NB4 (cell line): Measurements from ENCODE around the gene KIF21A.

Experiments used
- MYC ChIP-seq: IDR thresholded peaks from 2 replicates; pipeline ENCODE4 v1.6.1; 2011; ENCODE audit warnings: low read depth, low read length
- POLR2A ChIP-seq: IDR thresholded peaks from 2 replicates; pipeline ENCODE4 v1.6.1; 2011; ENCODE audit warnings: mild to moderate bottlenecking; ENCODE audit not compliant: insufficient read length; ENCODE audit errors: extremely low read depth
- TF ChIP-seq, protein P1 (sequence below): IDR thresholded peaks from 2 replicates; pipeline ENCODE4 v1.6.1; 2011; ENCODE audit warnings: low read depth, low read length
- TF ChIP-seq, protein P2 (sequence below): IDR thresholded peaks from one replicate; pipeline ENCODE4 v1.5.1; 2012; ENCODE audit warnings: low read depth, low read length

GRCh38 chr12:39386335-39386734 is 56.6 kb downstream of the KIF21A start:
- TF ChIP-seq, protein P1, sequence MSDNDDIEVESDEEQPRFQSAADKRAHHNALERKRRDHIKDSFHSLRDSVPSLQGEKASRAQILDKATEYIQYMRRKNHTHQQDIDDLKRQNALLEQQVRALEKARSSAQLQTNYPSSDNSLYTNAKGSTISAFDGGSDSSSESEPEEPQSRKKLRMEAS, result no peak
- TF ChIP-seq, protein P2, sequence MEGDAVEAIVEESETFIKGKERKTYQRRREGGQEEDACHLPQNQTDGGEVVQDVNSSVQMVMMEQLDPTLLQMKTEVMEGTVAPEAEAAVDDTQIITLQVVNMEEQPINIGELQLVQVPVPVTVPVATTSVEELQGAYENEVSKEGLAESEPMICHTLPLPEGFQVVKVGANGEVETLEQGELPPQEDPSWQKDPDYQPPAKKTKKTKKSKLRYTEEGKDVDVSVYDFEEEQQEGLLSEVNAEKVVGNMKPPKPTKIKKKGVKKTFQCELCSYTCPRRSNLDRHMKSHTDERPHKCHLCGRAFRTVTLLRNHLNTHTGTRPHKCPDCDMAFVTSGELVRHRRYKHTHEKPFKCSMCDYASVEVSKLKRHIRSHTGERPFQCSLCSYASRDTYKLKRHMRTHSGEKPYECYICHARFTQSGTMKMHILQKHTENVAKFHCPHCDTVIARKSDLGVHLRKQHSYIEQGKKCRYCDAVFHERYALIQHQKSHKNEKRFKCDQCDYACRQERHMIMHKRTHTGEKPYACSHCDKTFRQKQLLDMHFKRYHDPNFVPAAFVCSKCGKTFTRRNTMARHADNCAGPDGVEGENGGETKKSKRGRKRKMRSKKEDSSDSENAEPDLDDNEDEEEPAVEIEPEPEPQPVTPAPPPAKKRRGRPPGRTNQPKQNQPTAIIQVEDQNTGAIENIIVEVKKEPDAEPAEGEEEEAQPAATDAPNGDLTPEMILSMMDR, result no peak
- TF ChIP-seq MYC (no peak), POLR2A (no peak)
